GM18951 (cell line): Measurements from ENCODE around the gene NR2C1.
"Not testable (repeated sequence)": the region's sequence is repeated elsewhere in the genome, so short reads cannot be mapped to it uniquely, and the experiment has no call there.

Experiments used
- POLR2A ChIP-seq: IDR thresholded peaks from 4 replicates; pipeline ENCODE4 v1.6.1; 2011; ENCODE audit warnings: mild to moderate bottlenecking; ENCODE audit not compliant: insufficient read length, insufficient read depth; ENCODE audit errors: extremely low read depth
- in situ Hi-C: fragments of 300-500 bp; cut with MboI; formaldehyde crosslinking; loops from one replicate; pipeline ENCODE4 v1.12.0; 2022; ENCODE audit warnings: low sequenced_read_pairs, mixed read lengths, inconsistent platforms; ENCODE audit not compliant: unreplicated experiment

Gene NR2C1

GRCh38 chr12:95100264-95101190 lies 27.1 kb upstream of the NR2C1 start:
- in situ Hi-C loops, result no loop called here
- no peak for TF ChIP-seq POLR2A

GRCh38 chr12:95099270-95099790 lies 25.9 kb upstream of the NR2C1 start:
- TF ChIP-seq POLR2A, result no peak
- in situ Hi-C loops, result no loop called here

- in situ Hi-C loops, result no loop called here
- TF ChIP-seq POLR2A, result no peak
These were observed 23.4 kb upstream of the NR2C1 start for GRCh38 chr12:95096852-95097251.

- in situ Hi-C loops, result no loop called here
- no peak for TF ChIP-seq POLR2A
These were observed 23.0 kb upstream of the NR2C1 start for GRCh38 chr12:95096378-95096777.

- in situ Hi-C loops, result not testable (repeated sequence)
These were observed 22.4 kb upstream of the NR2C1 start for GRCh38 chr12:95095866-95096265.

- in situ Hi-C loops, result no loop called here
- TF ChIP-seq POLR2A, result no peak
These were observed 16.0 kb upstream of the NR2C1 start for GRCh38 chr12:95089462-95089861.

GRCh38 chr12:95088379-95088778 lies 15.0 kb upstream of the NR2C1 start:
- in situ Hi-C loops, result no loop called here

GRCh38 chr12:95085612-95086011 lies 12.2 kb upstream of the NR2C1 start:
- in situ Hi-C loops, result no loop called here

More at GRCh38 chr12:95088379-95088778, 15.0 kb upstream of the NR2C1 start:
- no peak for TF ChIP-seq POLR2A

GRCh38 chr12:95083938-95084337 lies 10.5 kb upstream of the NR2C1 start:
- TF ChIP-seq POLR2A, result no peak
- in situ Hi-C loops, result no loop called here

More at GRCh38 chr12:95085612-95086011, 12.2 kb upstream of the NR2C1 start:
- no peak for TF ChIP-seq POLR2A

GRCh38 chr12:95083471-95083870 lies 10.1 kb upstream of the NR2C1 start:
- in situ Hi-C loops, result no loop called here
- no peak for TF ChIP-seq POLR2A

GRCh38 chr12:95077341-95077740 lies 3.9 kb upstream of the NR2C1 start:
- TF ChIP-seq POLR2A, result no peak
- in situ Hi-C loops, result no loop called here

GRCh38 chr12:95074766-95075165 lies 1.3 kb upstream of the NR2C1 start:
- TF ChIP-seq POLR2A, result no peak
- in situ Hi-C loops, result no loop called here

GRCh38 chr12:95073698-95074520 lies 491 bp upstream of the NR2C1 start:
- in situ Hi-C loops, result no loop called here
- TF ChIP-seq POLR2A, result no peak
